Caco-2 (cell line): ENCODE results near the gene TIMM10. TPM values are rescaled to one million over a fixed set of nuclear protein-coding genes. Genes with fewer than 3 reads are reported as not detected.

Source experiments
- BruUV-seq: library from RNA; stranded (reverse); fragments of 400-500 nt; replicated peaks from 2 replicates; lab custom pipeline; 2021; lab: Mats Ljungman, UMichigan
- CTCF ChIA-PET: fragments of 300-600 bp; sonication (Branson Sonifier 250); formaldehyde crosslinking; loops from one replicate; lab custom pipeline; 2022; ENCODE audit warnings: antibody characterized with exemption; lab: Charles Lee
- POLR2A ChIA-PET: fragments of 300-600 bp; sonication (Branson Sonifier 250); formaldehyde crosslinking; loops from one replicate; lab custom pipeline; 2022; ENCODE audit warnings: antibody characterized with exemption; lab: Charles Lee
- DNase-seq, 2 experiments: peaks; one replicate each; pipeline versions ENCODE4 v3.0.0 to v3.0.0-alpha.2; 2020 to 2022
- H3K27me3 ChIP-seq: replicated peaks from 2 replicates; pipeline ENCODE4 v1.6.0; 2011; ENCODE audit warnings: low read length; ENCODE audit not compliant: control insufficient read depth, insufficient read depth
- H3K36me3 ChIP-seq: 2 replicates; pipeline ENCODE4 v1.5.1; 2011; ENCODE audit warnings: low read length; ENCODE audit not compliant: control insufficient read depth, insufficient read depth
- H3K4me1 ChIP-seq: fragments of 250-450 bp; sonication (Bioruptor Pico); 2 replicates; pipeline ENCODE4 v1.5.1; 2020; ENCODE audit warnings: mild to moderate bottlenecking
- H3K4me3 ChIP-seq: 2 replicates; pipeline ENCODE4 v1.5.1; 2011; ENCODE audit warnings: low read depth, mild to moderate bottlenecking, control low read depth, low read length
- H3K9me3 ChIP-seq: fragments of 250-450 bp; sonication (Bioruptor Pico); 2 replicates; pipeline ENCODE4 v1.5.1; 2020; ENCODE audit warnings: mild to moderate bottlenecking, moderate library complexity
- H3K27ac Mint-ChIP-seq: one replicate; pipeline ENCODE4 v1.8.0; 2022; ENCODE audit warnings: mixed read lengths; ENCODE audit not compliant: unreplicated experiment
- H3K27me3 Mint-ChIP-seq: one replicate; pipeline ENCODE4 v1.8.0; 2022; ENCODE audit warnings: mixed read lengths; ENCODE audit not compliant: insufficient read depth, unreplicated experiment
- H3K36me3 Mint-ChIP-seq: one replicate; pipeline ENCODE4 v1.8.0; 2022; ENCODE audit warnings: mild to moderate bottlenecking, mixed read lengths; ENCODE audit not compliant: insufficient read depth, unreplicated experiment
- H3K4me1 Mint-ChIP-seq: one replicate; pipeline ENCODE4 v1.8.0; 2022; ENCODE audit warnings: low read depth, mixed read lengths; ENCODE audit not compliant: unreplicated experiment
- H3K4me3 Mint-ChIP-seq: one replicate; pipeline ENCODE4 v1.8.0; 2022; ENCODE audit warnings: mild to moderate bottlenecking, moderate library complexity, mixed read lengths; ENCODE audit not compliant: unreplicated experiment
- H3K9me3 Mint-ChIP-seq: one replicate; pipeline ENCODE4 v1.8.0; 2022; ENCODE audit warnings: mixed read lengths; ENCODE audit not compliant: unreplicated experiment
- CTCF ChIP-seq, 2 experiments: fragments of 200-600 bp in 1 of 2; IDR thresholded peaks; 1 replicate in 1 of 2; 2 replicates in 1 of 2; pipeline versions ENCODE4 v1.5.1 to v1.8.0; 2011 to 2022; ENCODE audit warnings: antibody characterized with exemption in 1 of 2, control low read depth in 1 of 2, inconsistent platforms in 1 of 2, low read depth in 1 of 2, low read length in 1 of 2, mild to moderate bottlenecking in 1 of 2, moderate library complexity in 1 of 2; ENCODE audit not compliant: insufficient read depth in 1 of 2, severe bottlenecking in 1 of 2, unreplicated experiment in 1 of 2
- intact Hi-C: fragments of 100-400 bp; cut with micrococcal nuclease; formaldehyde crosslinking; loops from one replicate; pipeline ENCODE4 v1.10.0; 2022; ENCODE audit not compliant: unreplicated experiment
- total RNA-seq: library from RNA; stranded (reverse); gene quantifications from 2 replicates; pipeline ENCODE4 v1.2.3, GENCODE V29; 2022

Gene TIMM10
- total RNA-seq, 1 experiment from 2014 or later = 103 TPM

- Histone ChIP-seq H3K36me3 (no peaks in the 10 kb centered on the region), H3K4me3 (no peak overlapping the region), H3K9me3 (no peaks in the 10 kb centered on the region), H3K4me1 (peaks cover 31% of the 10 kb centered on the region), H3K27me3 (no peaks in the 10 kb centered on the region)
- Mint-ChIP-seq H3K4me1 (peaks cover 17% of the 10 kb centered on the region), H3K4me3 (no peak overlapping the region), H3K9me3 (no peaks in the 10 kb centered on the region), H3K27ac (no peak overlapping the region), H3K36me3 (peaks cover 5% of the 10 kb centered on the region), H3K27me3 (no peaks in the 10 kb centered on the region)
- BruUV-seq = no TSS peak
- CTCF ChIA-PET = no interaction called here
- POLR2A ChIA-PET = no interaction called here
- no peak for TF ChIP-seq CTCF (IDR thresholded peaks at IDR 0.05; ENCODE audit: insufficient read depth in 1 of 2, low read depth in 1 of 2, low read length in 1 of 2, severe bottlenecking in 1 of 2, unreplicated experiment in 1 of 2)
- no peak for DNase-seq
- intact Hi-C loops = no loop called here
Observed at GRCh38 chr11:57556041-57556440, 25.5 kb upstream of the TIMM10 start.

GRCh38 chr11:57555393-57555792 lies 24.8 kb upstream of the TIMM10 start:
- Mint-ChIP-seq H3K36me3 (peaks cover 5% of the 10 kb centered on the region), H3K4me3 (no peak overlapping the region), H3K27me3 (no peaks in the 10 kb centered on the region), H3K27ac (no peak overlapping the region), H3K4me1 (peaks cover 17% of the 10 kb centered on the region), H3K9me3 (no peaks in the 10 kb centered on the region)
- no TSS peak for BruUV-seq
- TF ChIP-seq CTCF (IDR thresholded peaks at IDR 0.05; ENCODE audit: insufficient read depth in 1 of 2, low read depth in 1 of 2, low read length in 1 of 2, severe bottlenecking in 1 of 2, unreplicated experiment in 1 of 2) = no peak
- intact Hi-C loops = no loop called here
- Histone ChIP-seq H3K9me3 (no peaks in the 10 kb centered on the region), H3K4me1 (peaks cover 37% of the 10 kb centered on the region), H3K27me3 (no peaks in the 10 kb centered on the region), H3K36me3 (no peaks in the 10 kb centered on the region), H3K4me3 (no peak overlapping the region)
- no peak for DNase-seq
- ChIA-PET CTCF (no interaction called here), POLR2A (interaction anchor here (0.6 kb wide), 1 partner anchor 90 kb away, joined by 5 read pairs; no protein-coding TSS in a partner anchor)

GRCh38 chr11:57552479-57552878 lies 21.9 kb upstream of the TIMM10 start:
- peak overlapping the region; percentile 75 for H3K4me3 Mint-ChIP-seq
- peak overlapping the region; percentile 99 for H3K27ac Mint-ChIP-seq
- no peak overlapping the region; the same call in 1 of the 2 replicates for H3K4me3 ChIP-seq
- peak; percentile 89 to 93 for DNase-seq
- H3K4me1 ChIP-seq = peaks cover 44% of the 10 kb centered on the region
- no peaks in the 10 kb centered on the region for H3K9me3 ChIP-seq
- ChIA-PET POLR2A (interaction anchor here (1.0 to 1.5 kb wide), 3 partner anchors 9 to 59 kb away, joined by 4 to 13 read pairs (median 9); partner anchors contain the start of gene TIMM10), CTCF (interaction anchor here (0.8 to 2.1 kb wide), 11 partner anchors 15 to 207 kb away, joined by 3 to 13 read pairs (median 7); partner anchors contain the start of genes RTN4RL2, TIMM10 and UBE2L6)
- H3K36me3 Mint-ChIP-seq = peaks cover 5% of the 10 kb centered on the region
- no peaks in the 10 kb centered on the region for H3K27me3 Mint-ChIP-seq
- no peaks in the 10 kb centered on the region for H3K36me3 ChIP-seq
- TSS peak; percentile 91 for BruUV-seq
- H3K9me3 Mint-ChIP-seq = no peaks in the 10 kb centered on the region
- peaks cover 18% of the 10 kb centered on the region for H3K4me1 Mint-ChIP-seq
- no peaks in the 10 kb centered on the region for H3K27me3 ChIP-seq
- intact Hi-C loops = loop anchor here (1.0 kb wide), 2 partner anchors 22 to 59 kb away; partner anchors contain the start of gene TIMM10
- peak in 1 of 2 experiments; percentile 8 for TF ChIP-seq CTCF (IDR thresholded peaks at IDR 0.05; ENCODE audit: insufficient read depth in 1 of 2, low read depth in 1 of 2, low read length in 1 of 2, severe bottlenecking in 1 of 2, unreplicated experiment in 1 of 2)
